Left lung (tissue), 10 donors: ENCODE measurements around the gene TEX44. TPM values are rescaled to one million over a fixed set of nuclear protein-coding genes. Genes with fewer than 3 reads are reported as not detected.
A peak's percentile ranks its signal among the peaks of the same experiment; 100 is the strongest.

ENCODE experiments used
- ATAC-seq: fragments of 200-7000 bp; cut with Tn5 transposase; one replicate; pipeline ENCODE4 v1.9.1; 2020; ENCODE audit warnings: moderate library complexity
- DNase-seq, 4 donors: peaks; one replicate each; pipeline ENCODE4 v3.0.0-alpha.2; 2013 to 2020
- H3K27ac ChIP-seq, 2 donors: fragments of 200-600 bp; sonication (generic) in 1 of 2; one replicate each; pipeline versions ENCODE4 v1.5.0 to v1.8.0; 2020 to 2021
- H3K27me3 ChIP-seq, 2 donors: fragments of 200-600 bp; sonication (generic) in 1 of 2; one replicate each; pipeline versions ENCODE4 v1.5.0 to v1.8.0; 2020 to 2021
- H3K36me3 ChIP-seq, 2 donors: fragments of 200-600 bp; sonication (generic) in 1 of 2; one replicate each; pipeline versions ENCODE4 v1.5.0 to v1.8.0; 2020 to 2021
- H3K4me1 ChIP-seq, 2 donors: fragments of 200-600 bp; one replicate each; pipeline ENCODE4 v1.8.0; 2021
- H3K4me3 ChIP-seq, 2 donors: fragments of 200-600 bp; sonication (generic) in 1 of 2; one replicate each; pipeline versions ENCODE4 v1.5.0 to v1.8.0; 2020 to 2021; ENCODE audit warnings: mild to moderate bottlenecking in 1 of 2
- H3K9me3 ChIP-seq, 2 donors: fragments of 200-600 bp; sonication (generic) in 1 of 2; one replicate each; pipeline versions ENCODE4 v1.5.0 to v1.8.0; 2020 to 2021
- CTCF ChIP-seq, 2 donors: fragments of 200-600 bp; sonication (generic) in 1 of 2; IDR thresholded peaks; one replicate each; pipeline versions ENCODE4 v1.5.0 to v1.8.0; 2021; ENCODE audit warnings: antibody characterized with exemption in 2 of 2
- intact Hi-C, 2 donors: fragments of 100-400 bp; cut with DNase I; formaldehyde crosslinking; loops; one replicate each; pipeline versions ENCODE4 v1.11.2 to v1.14.2; 2022
- polyA plus RNA-seq, 6 donors: library from polyadenylated mRNA; unstranded; fragments of 120-200 nt; gene quantifications; one replicate each; pipeline ENCODE4 v1.2.1, GENCODE V29; 2013; ENCODE audit not compliant: insufficient read length in 6 of 6
- total RNA-seq, 2 donors: library from RNA; stranded (reverse); fragmentation: NEBNext Ultra II Directional; extraction: Animal tissue kit (Norgen Biotek cat#: 25700); gene quantifications; one replicate each; pipeline ENCODE4 v1.2.1, GENCODE V29; 2021
- donor health status: DM: no; HTN: yes; CAD: no.
- donor health status: DM: no; HTN: no; CAD: no.

Gene TEX44
- total and polyA plus RNA-seq, 8 donors: not detected

GRCh38 chr2:231634951-231635875 lies 42.5 kb downstream of the TEX44 start:
- H3K4me3 ChIP-seq: no peak overlapping the region
- intact Hi-C loops: no loop called here
- no peak for TF ChIP-seq CTCF (IDR thresholded peaks at IDR 0.05)
- H3K4me1 ChIP-seq: peaks cover 0 to 10% of the 10 kb centered on the region in 2 donors
- H3K27me3 ChIP-seq: no peaks in the 10 kb centered on the region
- DNase-seq (no peak), ATAC-seq (no peak)
- H3K27ac ChIP-seq: no peak overlapping the region
- H3K36me3 ChIP-seq: no peaks in the 10 kb centered on the region
- no peaks in the 10 kb centered on the region for H3K9me3 ChIP-seq

GRCh38 chr2:231640241-231640640 lies 47.6 kb downstream of the TEX44 start:
- DNase-seq (peak in 2 of 4 donors; percentile 54), ATAC-seq (no peak)
- intact Hi-C loops: no loop called here
- TF ChIP-seq CTCF (IDR thresholded peaks at IDR 0.05): no peak
- Histone ChIP-seq H3K4me3 (no peak overlapping the region), H3K36me3 (no peaks in the 10 kb centered on the region), H3K27ac (peak overlapping the region; percentile 79 to 86), H3K9me3 (no peaks in the 10 kb centered on the region), H3K27me3 (no peaks in the 10 kb centered on the region), H3K4me1 (peaks cover 21 to 51% of the 10 kb centered on the region in 2 donors)

GRCh38 chr2:231640641-231641111 lies 48.0 kb downstream of the TEX44 start:
- DNase-seq (peak in 3 of 4 donors; percentile 45 to 77 (median 63)), ATAC-seq (peak; percentile 36)
- intact Hi-C loops: no loop called here
- no peak for TF ChIP-seq CTCF (IDR thresholded peaks at IDR 0.05)
- H3K4me1 ChIP-seq: peaks cover 21 to 51% of the 10 kb centered on the region in 2 donors
- no peak overlapping the region for H3K4me3 ChIP-seq
- no peaks in the 10 kb centered on the region for H3K36me3 ChIP-seq
- H3K27ac ChIP-seq: peak overlapping the region; percentile 79 to 86
- no peaks in the 10 kb centered on the region for H3K27me3 ChIP-seq
- H3K9me3 ChIP-seq: no peaks in the 10 kb centered on the region

- intact Hi-C loops: no loop called here
- peaks cover 21 to 51% of the 10 kb centered on the region in 2 donors for H3K4me1 ChIP-seq
Observed at GRCh38 chr2:231642631-231643494, 50.2 kb downstream of the TEX44 start.

More at GRCh38 chr2:231642631-231643494, 50.2 kb downstream of the TEX44 start:
- Histone ChIP-seq H3K36me3 (no peaks in the 10 kb centered on the region), H3K27me3 (no peaks in the 10 kb centered on the region), H3K4me3 (no peak overlapping the region), H3K9me3 (no peaks in the 10 kb centered on the region), H3K27ac (peak overlapping the region; percentile 73 to 93)
- peak; percentile 90 for ATAC-seq
- peak in 3 of 4 donors; percentile 64 to 89 (median 88) for DNase-seq
- no peak for TF ChIP-seq CTCF (IDR thresholded peaks at IDR 0.05)
